BJ (cell line): ENCODE data around the gene DCLK3. TPM values are rescaled to one million over a fixed set of nuclear protein-coding genes. Genes with fewer than 3 reads are reported as not detected.

Experiments used
- CTCF ChIA-PET: fragments of 350-600 bp; formaldehyde crosslinking; extraction: SDS; loops from one replicate; lab custom pipeline; 2021; ENCODE audit warnings: antibody characterized with exemption, inconsistent platforms; lab: Yijun Ruan, JAX
- POLR2A ChIA-PET: fragments of 300-600 bp; sonication (Branson Sonifier 250); formaldehyde crosslinking; extraction: SDS; loops from one replicate; lab custom pipeline; 2021; ENCODE audit warnings: antibody characterized with exemption; lab: Charles Lee
- DNase-seq: peaks from one replicate; pipeline ENCODE4 v3.0.0-alpha.2; 2011; ENCODE audit warnings: low read depth
- H3K27me3 ChIP-seq: 2 replicates; pipeline ENCODE4 v1.6.0; 2011; ENCODE audit warnings: low read length; ENCODE audit not compliant: control insufficient read depth, insufficient read depth
- H3K36me3 ChIP-seq: 2 replicates; pipeline ENCODE4 v1.5.1; 2011; ENCODE audit warnings: low read length; ENCODE audit not compliant: control insufficient read depth, insufficient read depth
- H3K4me3 ChIP-seq: 2 replicates; pipeline ENCODE4 v1.5.1; 2011; ENCODE audit warnings: low read depth, mild to moderate bottlenecking, control low read depth, low read length
- CTCF ChIP-seq: IDR thresholded peaks from 2 replicates; pipeline ENCODE4 v1.5.1; 2011; ENCODE audit warnings: low read depth, mild to moderate bottlenecking, control low read depth, inconsistent platforms, low read length, moderate library complexity; ENCODE audit not compliant: insufficient read depth
- polyA plus RNA-seq: library from polyadenylated mRNA; depleted of rRNA; stranded (reverse); fragments of >200 nt; gene quantifications from 2 replicates; pipeline ENCODE4 v1.2.3, GENCODE V29; 2011

Gene DCLK3
- polyA plus RNA-seq, 1 experiment: not detected

- ChIA-PET CTCF (interaction anchor here (0.7 to 3.2 kb wide), 4 partner anchors 12 to 585 kb away, joined by 3 to 7 read pairs (median 3); no protein-coding TSS in a partner anchor), POLR2A (interaction anchor here (0.6 kb wide), 1 partner anchor 1989 kb away, joined by 3 read pairs; no protein-coding TSS in a partner anchor)
- TF ChIP-seq CTCF: no peak
- DNase-seq: no peak
- Histone ChIP-seq H3K27me3 (no peaks in the 10 kb centered on the region), H3K36me3 (no peaks in the 10 kb centered on the region), H3K4me3 (no peak overlapping the region)
Measured at GRCh38 chr3:36705015-36705414, 59.3 kb downstream of the DCLK3 start.

GRCh38 chr3:36704280-36704679, 60.1 kb downstream of the DCLK3 start:
- no peak for DNase-seq
- POLR2A ChIA-PET: no interaction called here
- no peak for TF ChIP-seq CTCF
- Histone ChIP-seq H3K27me3 (no peaks in the 10 kb centered on the region), H3K4me3 (no peak overlapping the region), H3K36me3 (no peaks in the 10 kb centered on the region)
- CTCF ChIA-PET: interaction anchor here (0.6 to 2.0 kb wide), 9 partner anchors 15 to 795 kb away, joined by 3 to 8 read pairs (median 3); no protein-coding TSS in a partner anchor

GRCh38 chr3:36701249-36701572, 63.1 kb downstream of the DCLK3 start:
- no peaks in the 10 kb centered on the region for H3K36me3 ChIP-seq
- CTCF ChIA-PET: interaction anchor here (0.7 to 2.4 kb wide), 8 partner anchors 9 to 740 kb away, joined by 3 to 17 read pairs (median 4); no protein-coding TSS in a partner anchor
- DNase-seq: no peak
- no peaks in the 10 kb centered on the region for H3K27me3 ChIP-seq
- H3K4me3 ChIP-seq: no peak overlapping the region
- TF ChIP-seq CTCF: no peak
- POLR2A ChIA-PET: no interaction called here

- no peak for DNase-seq
- Histone ChIP-seq H3K36me3 (no peaks in the 10 kb centered on the region), H3K27me3 (no peaks in the 10 kb centered on the region), H3K4me3 (no peak overlapping the region)
- POLR2A ChIA-PET: interaction anchor here (0.6 to 0.7 kb wide), 2 partner anchors 160 to 733 kb away, joined by 14 read pairs; no protein-coding TSS in a partner anchor
- CTCF ChIA-PET: interaction anchor here (0.7 to 2.4 kb wide), 10 partner anchors 9 to 735 kb away, joined by 3 to 17 read pairs (median 4); no protein-coding TSS in a partner anchor
- peak; percentile 90 for TF ChIP-seq CTCF
Measured at GRCh38 chr3:36700537-36701248, 63.7 kb downstream of the DCLK3 start.

GRCh38 chr3:36698314-36698713, 66.0 kb downstream of the DCLK3 start:
- Histone ChIP-seq H3K36me3 (no peaks in the 10 kb centered on the region), H3K27me3 (no peaks in the 10 kb centered on the region), H3K4me3 (no peak overlapping the region)
- no peak for DNase-seq
- TF ChIP-seq CTCF: no peak
- ChIA-PET CTCF (interaction anchor here (1.1 to 2.2 kb wide), 5 partner anchors 72 to 733 kb away, joined by 3 to 10 read pairs (median 4); no protein-coding TSS in a partner anchor), POLR2A (interaction anchor here (0.6 kb wide), 1 partner anchor 835 kb away, joined by 3 read pairs; no protein-coding TSS in a partner anchor)
